IMR-90 (cell line): ENCODE results near the gene TROAP. TPM values are rescaled to one million over a fixed set of nuclear protein-coding genes. Genes with fewer than 3 reads are reported as not detected.

Experiments
- ATAC-seq: fragments of 200-7000 bp; cut with Tn5 transposase; 2 replicates; pipeline ENCODE4 v1.9.1; 2020; ENCODE audit warnings: low read depth, mild to moderate bottlenecking, moderate library complexity
- BruUV-seq: library from RNA; stranded (reverse); fragments of 400-500 nt; replicated peaks from 2 replicates; lab custom pipeline; 2021; lab: Mats Ljungman, UMichigan
- CTCF ChIA-PET: fragments of 300-600 bp; formaldehyde crosslinking; extraction: SDS; loops from one replicate; lab custom pipeline; 2021; ENCODE audit warnings: antibody characterized with exemption; lab: Yijun Ruan, JAX
- POLR2A ChIA-PET: fragments of 300-600 bp; sonication (Branson Sonifier 250); formaldehyde crosslinking; loops from one replicate; lab custom pipeline; 2022; ENCODE audit warnings: antibody characterized with exemption; ENCODE audit not compliant: unreplicated experiment; lab: Charles Lee
- DNase-seq: peaks from one replicate; pipeline ENCODE4 v3.0.0; 2013
- H2AFZ ChIP-seq: replicated peaks from 2 replicates; pipeline ENCODE3; 2013; ENCODE audit warnings: low read length, mild to moderate bottlenecking; ENCODE audit not compliant: poor library complexity
- H2AK5ac ChIP-seq: 2 replicates; pipeline ENCODE4 v1.6.1; 2013; ENCODE audit warnings: low read depth, low read length, inconsistent platforms
- H2AK9ac ChIP-seq: replicated peaks from 2 replicates; pipeline ENCODE3; 2013; ENCODE audit warnings: mild to moderate bottlenecking, low read depth, low read length, moderate library complexity; ENCODE audit not compliant: poor library complexity
- H2BK120ac ChIP-seq: 2 replicates; pipeline ENCODE4 v1.6.1; 2013; ENCODE audit warnings: low read depth, low read length, inconsistent platforms
- H2BK15ac ChIP-seq: 3 replicates; pipeline ENCODE4 v1.6.1; 2013; ENCODE audit warnings: low read depth, low read length, inconsistent platforms
- H2BK20ac ChIP-seq: 2 replicates; pipeline ENCODE4 v1.6.1; 2013; ENCODE audit warnings: low read depth, mild to moderate bottlenecking, inconsistent platforms, low read length, moderate library complexity
- H2BK5ac ChIP-seq: 2 replicates; pipeline ENCODE4 v1.6.1; 2013; ENCODE audit warnings: mild to moderate bottlenecking, low read depth, low read length, inconsistent platforms; ENCODE audit not compliant: poor library complexity, severe bottlenecking
- H3K14ac ChIP-seq: replicated peaks from 2 replicates; pipeline ENCODE4 v1.6.1; 2013; ENCODE audit warnings: low read depth, low read length, inconsistent platforms
- H3K18ac ChIP-seq: 2 replicates; pipeline ENCODE4 v1.6.1; 2013; ENCODE audit warnings: low read depth, low read length, control low read depth
- H3K23ac ChIP-seq: 2 replicates; pipeline ENCODE4 v1.6.1; 2013; ENCODE audit warnings: low read depth, low read length, inconsistent platforms
- H3K27ac ChIP-seq: 2 replicates; pipeline ENCODE4 v1.5.1; 2013; ENCODE audit warnings: mild to moderate bottlenecking, control low read depth, low read length; ENCODE audit not compliant: insufficient read depth
- H3K27me3 ChIP-seq: 2 replicates; pipeline ENCODE4 v1.6.1; 2013; ENCODE audit warnings: low read length; ENCODE audit not compliant: control insufficient read depth, insufficient read depth
- H3K36me3 ChIP-seq: 2 replicates; pipeline ENCODE4 v1.6.1; 2013; ENCODE audit warnings: low read length, mixed read lengths; ENCODE audit not compliant: control insufficient read depth, insufficient read depth
- H3K4ac ChIP-seq: 2 replicates; pipeline ENCODE4 v1.6.1; 2013; ENCODE audit warnings: low read depth, low read length, inconsistent platforms
- H3K4me1 ChIP-seq: 2 replicates; pipeline ENCODE4 v1.6.1; 2013; ENCODE audit warnings: low read length, mixed read lengths; ENCODE audit not compliant: control insufficient read depth, insufficient read depth
- H3K4me2 ChIP-seq: 2 replicates; pipeline ENCODE4 v1.6.1; 2013; ENCODE audit warnings: low read depth, mild to moderate bottlenecking, control low read depth, low read length, moderate library complexity
- H3K4me3 ChIP-seq: 2 replicates; pipeline ENCODE4 v1.5.1; 2013; ENCODE audit warnings: low read depth, mild to moderate bottlenecking, control low read depth, low read length, moderate library complexity; ENCODE audit not compliant: insufficient read depth
- H3K56ac ChIP-seq: 2 replicates; pipeline ENCODE4 v1.6.1; 2013; ENCODE audit warnings: low read length, inconsistent platforms; ENCODE audit not compliant: insufficient read depth; ENCODE audit errors: extremely low read depth
- H3K79me1 ChIP-seq, 2 experiments: 2 replicates each; pipeline ENCODE4 v1.6.1; 2013; ENCODE audit warnings: low read length in 2 of 2, inconsistent platforms in 1 of 2, low read depth in 1 of 2
- H3K9ac ChIP-seq: 2 replicates; pipeline ENCODE4 v1.6.1; 2013; ENCODE audit warnings: low read depth, low read length, control low read depth
- H3K9me1 ChIP-seq: 2 replicates; pipeline ENCODE4 v1.6.1; 2013; ENCODE audit warnings: low read length, inconsistent platforms; ENCODE audit not compliant: insufficient read depth
- H3K9me3 ChIP-seq: 2 replicates; pipeline ENCODE4 v1.6.1; 2013; ENCODE audit warnings: low read length; ENCODE audit not compliant: control insufficient read depth, insufficient read depth
- H4K20me1 ChIP-seq: 2 replicates; pipeline ENCODE4 v1.6.1; 2013; ENCODE audit warnings: low read length, inconsistent platforms; ENCODE audit not compliant: insufficient read depth
- H4K5ac ChIP-seq: 2 replicates; pipeline ENCODE4 v1.6.1; 2013; ENCODE audit warnings: mild to moderate bottlenecking, low read depth, low read length, control low read depth
- H4K8ac ChIP-seq, 2 experiments: 2 replicates each; pipeline ENCODE4 v1.6.1; 2013; ENCODE audit warnings: low read depth in 2 of 2, low read length in 2 of 2, control low read depth in 1 of 2, inconsistent platforms in 1 of 2
- H4K91ac ChIP-seq: 2 replicates; pipeline ENCODE4 v1.6.1; 2013; ENCODE audit warnings: low read depth, low read length, inconsistent platforms; ENCODE audit not compliant: insufficient read depth
- BHLHE40 ChIP-seq: fragments of 150-350 bp; IDR thresholded peaks from 2 replicates; pipeline ENCODE4 v1.6.1; 2016; ENCODE audit warnings: mild to moderate bottlenecking, low read depth, low read length
- CHD1 ChIP-seq: IDR thresholded peaks from 2 replicates; pipeline ENCODE4 v1.6.1; 2012; ENCODE audit warnings: low read depth, low read length, improper control_type of control experiment
- FOS ChIP-seq: fragments of 150-350 bp; IDR thresholded peaks from 2 replicates; pipeline ENCODE4 v1.6.1; 2016; ENCODE audit warnings: low read depth, low read length
- MAFK ChIP-seq: IDR thresholded peaks from 2 replicates; pipeline ENCODE4 v1.6.1; 2012; ENCODE audit warnings: low read depth, low read length, improper control_type of control experiment
- MAZ ChIP-seq: IDR thresholded peaks from 2 replicates; pipeline ENCODE4 v1.6.1; 2012; ENCODE audit warnings: low read depth, mild to moderate bottlenecking, low read length, improper control_type of control experiment, moderate library complexity, borderline replicate concordance
- MXI1 ChIP-seq: IDR thresholded peaks from 2 replicates; pipeline ENCODE4 v1.6.1; 2012; ENCODE audit warnings: low read depth, mild to moderate bottlenecking, low read length, moderate library complexity, borderline replicate concordance
- NFE2L2 ChIP-seq: fragments of 150-350 bp; IDR thresholded peaks from 2 replicates; pipeline ENCODE4 v1.6.1; 2016; ENCODE audit warnings: low read depth, mild to moderate bottlenecking, low read length
- POLR2A ChIP-seq: IDR thresholded peaks from 2 replicates; pipeline ENCODE4 v1.6.1; 2012; ENCODE audit warnings: mild to moderate bottlenecking, low read depth, low read length
- RAD21 ChIP-seq: IDR thresholded peaks from 2 replicates; pipeline ENCODE4 v1.6.1; 2012; ENCODE audit warnings: low read length, improper control_type of control experiment
- RCOR1 ChIP-seq: IDR thresholded peaks from 2 replicates; pipeline ENCODE4 v1.6.1; 2012; ENCODE audit warnings: mild to moderate bottlenecking, low read length, improper control_type of control experiment; ENCODE audit not compliant: insufficient replicate concordance
- RFX5 ChIP-seq: IDR thresholded peaks from 2 replicates; pipeline ENCODE4 v1.8.0; 2012; ENCODE audit warnings: low read depth, mild to moderate bottlenecking, low read length, moderate library complexity
- SMC3 ChIP-seq: fragments of 150-350 bp; IDR thresholded peaks from 2 replicates; pipeline ENCODE4 v1.6.1; 2016; ENCODE audit warnings: low read depth, mild to moderate bottlenecking, antibody characterized with exemption, low read length, moderate library complexity
- WGBS, 2 experiments: methylation state at CpG; one replicate each; pipeline versions ENCODE4 v1.1.5 to v1.1.7; 2013; ENCODE audit warnings: missing lambda C conversion rate in 2 of 2; ENCODE audit not compliant: insufficient read length in 1 of 2; ENCODE audit errors: extremely low coverage in 2 of 2; 5-methylcytosine and 5-hydroxymethylcytosine counted together
- dilution Hi-C: fragments of 300-500 bp; cut with HindIII; formaldehyde crosslinking; loops from one replicate; pipeline ENCODE4 v1.14.3; 2018; ENCODE audit warnings: low sequenced_read_pairs; ENCODE audit not compliant: unreplicated experiment
- in situ Hi-C: fragments of 300-500 bp; cut with MboI; formaldehyde crosslinking; loops from 3 replicates; pipeline ENCODE4 v1.14.3; 2019; ENCODE audit warnings: low sequenced_read_pairs, inconsistent platforms, mixed read lengths
- intact Hi-C: fragments of 100-400 bp; cut with micrococcal nuclease; formaldehyde crosslinking; loops from 2 replicates; pipeline ENCODE4 v1.10.0; 2022
- polyA plus RNA-seq, 3 experiments: library from polyadenylated mRNA; depleted of rRNA; stranded (reverse); fragments of >200 nt; gene quantifications; 2 replicates each; pipeline ENCODE4 v1.2.3, GENCODE V29; 2012; ENCODE audit warnings: low replicate concordance in 1 of 3
- total RNA-seq: library from RNA; depleted of rRNA; stranded (reverse); fragments of >200 nt; gene quantifications from 2 replicates; pipeline ENCODE4 v1.2.3, GENCODE V29; 2012
- TF ChIP-seq, protein P1 (sequence below): fragments of 150-350 bp; IDR thresholded peaks from 2 replicates; pipeline ENCODE4 v1.6.1; 2017; ENCODE audit warnings: mild to moderate bottlenecking, antibody characterized with exemption, low read length, low read depth
- TF ChIP-seq, protein P2 (sequence below): fragments of 150-350 bp; IDR thresholded peaks from 2 replicates; pipeline ENCODE4 v1.6.1; 2016; ENCODE audit warnings: low read depth, mild to moderate bottlenecking, low read length, moderate library complexity, borderline replicate concordance
- TF ChIP-seq, protein P3 (sequence below): conservative IDR thresholded peaks from 2 replicates; pipeline ENCODE4 v1.5.1; 2012; ENCODE audit warnings: mild to moderate bottlenecking, low read depth, low read length, improper control_type of control experiment

The TROAP gene
- total and polyA plus RNA-seq, 2 of the 4 experiments (the other 2 are of a cell fraction): 21.5 to 29.3 TPM

DNA sequence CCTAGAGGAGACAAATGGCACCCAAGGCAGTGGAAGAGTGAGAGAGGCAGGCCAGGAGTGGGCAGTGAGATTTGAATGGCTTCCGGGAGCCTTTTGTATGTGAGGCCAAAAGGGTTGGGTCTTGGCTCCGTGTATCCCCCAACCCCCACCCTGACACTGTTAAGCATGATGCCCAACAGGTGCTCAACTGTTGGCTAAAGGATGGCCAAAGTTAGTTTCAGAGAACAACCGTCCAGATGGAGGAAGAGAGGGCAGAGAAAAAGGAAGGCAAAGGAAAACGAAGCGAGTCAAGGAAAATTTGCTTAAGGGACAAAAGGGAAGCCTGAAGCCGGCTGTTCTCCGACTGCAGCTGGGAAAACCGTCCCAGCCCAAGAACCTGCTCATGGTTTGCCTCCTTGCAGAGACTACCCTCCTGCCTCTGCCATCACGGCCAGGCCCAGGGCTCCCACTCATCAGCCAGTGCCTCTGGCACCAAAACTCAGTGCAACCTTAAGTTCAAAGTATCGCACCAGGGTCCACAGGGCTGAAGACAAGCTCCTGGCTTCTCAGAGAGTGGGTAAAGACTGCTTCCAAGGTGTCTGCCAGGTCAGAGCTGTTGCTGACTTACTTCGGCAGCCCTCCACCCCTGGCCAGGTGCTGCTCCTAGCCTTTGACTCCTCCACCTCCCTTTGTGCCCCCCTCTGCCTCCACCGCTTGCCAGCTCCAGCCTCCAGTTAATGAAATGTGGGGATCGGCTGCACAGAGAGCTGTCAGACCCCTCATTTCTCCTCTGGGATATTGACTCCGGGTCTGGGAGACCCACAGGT is 18.1 kb downstream of the TROAP start:
- Histone ChIP-seq H2AFZ (no peak overlapping the region), H3K27ac (no peak overlapping the region), H3K23ac (peak overlapping the region; percentile 11; the same call in 1 of the 2 replicates), H3K4me2 (no peak overlapping the region), H3K79me1 (no peaks in the 10 kb centered on the region), H2BK15ac (no peak overlapping the region), H2BK20ac (no peak overlapping the region), H3K18ac (no peak overlapping the region), H2BK5ac (no peak overlapping the region), H3K27me3 (peaks cover 87% of the 10 kb centered on the region), H4K8ac (no peak overlapping the region), H2AK5ac (no peak overlapping the region), H3K36me3 (no peaks in the 10 kb centered on the region), H3K14ac (no peak overlapping the region), H3K56ac (no peak overlapping the region), H4K5ac (no peak overlapping the region), H3K9me3 (no peaks in the 10 kb centered on the region), H3K4me1 (peaks cover 8% of the 10 kb centered on the region; the same call in 1 of the 2 replicates), H2BK120ac (no peak overlapping the region), H4K20me1 (0 out of 2 replicates have a peak, but pooled peaks cover 5% of the 10 kb centered on the region), H4K91ac (no peak overlapping the region), H3K9ac (no peak overlapping the region), H3K9me1 (peaks cover 5% of the 10 kb centered on the region; the same call in 1 of the 2 replicates), H2AK9ac (no peak overlapping the region), H3K4ac (no peak overlapping the region), H3K4me3 (no peak overlapping the region)
- BruUV-seq: no TSS peak
- dilution Hi-C loops (no loop called here), in situ Hi-C loops (no loop called here), intact Hi-C loops (no loop called here)
- POLR2A ChIA-PET: no interaction called here
- WGBS, 2 experiments: 55% methylated on average over 2 of the region's 14 CpGs; no CpG with 5 or more reads in 1 of the 2 experiments
- no peak for ATAC-seq
- TF ChIP-seq, protein P1, sequence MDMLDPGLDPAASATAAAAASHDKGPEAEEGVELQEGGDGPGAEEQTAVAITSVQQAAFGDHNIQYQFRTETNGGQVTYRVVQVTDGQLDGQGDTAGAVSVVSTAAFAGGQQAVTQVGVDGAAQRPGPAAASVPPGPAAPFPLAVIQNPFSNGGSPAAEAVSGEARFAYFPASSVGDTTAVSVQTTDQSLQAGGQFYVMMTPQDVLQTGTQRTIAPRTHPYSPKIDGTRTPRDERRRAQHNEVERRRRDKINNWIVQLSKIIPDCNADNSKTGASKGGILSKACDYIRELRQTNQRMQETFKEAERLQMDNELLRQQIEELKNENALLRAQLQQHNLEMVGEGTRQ: no peak
- TF ChIP-seq RAD21 (no peak), FOS (no peak), RFX5 (no peak), MXI1 (no peak), BHLHE40 (no peak), NFE2L2 (no peak), MAFK (no peak), SMC3 (no peak), CHD1 (no peak), POLR2A (no peak), MAZ (no peak), RCOR1 (no peak)
- TF ChIP-seq, protein P2, sequence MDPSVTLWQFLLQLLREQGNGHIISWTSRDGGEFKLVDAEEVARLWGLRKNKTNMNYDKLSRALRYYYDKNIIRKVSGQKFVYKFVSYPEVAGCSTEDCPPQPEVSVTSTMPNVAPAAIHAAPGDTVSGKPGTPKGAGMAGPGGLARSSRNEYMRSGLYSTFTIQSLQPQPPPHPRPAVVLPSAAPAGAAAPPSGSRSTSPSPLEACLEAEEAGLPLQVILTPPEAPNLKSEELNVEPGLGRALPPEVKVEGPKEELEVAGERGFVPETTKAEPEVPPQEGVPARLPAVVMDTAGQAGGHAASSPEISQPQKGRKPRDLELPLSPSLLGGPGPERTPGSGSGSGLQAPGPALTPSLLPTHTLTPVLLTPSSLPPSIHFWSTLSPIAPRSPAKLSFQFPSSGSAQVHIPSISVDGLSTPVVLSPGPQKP: no peak
- TF ChIP-seq, protein P3, sequence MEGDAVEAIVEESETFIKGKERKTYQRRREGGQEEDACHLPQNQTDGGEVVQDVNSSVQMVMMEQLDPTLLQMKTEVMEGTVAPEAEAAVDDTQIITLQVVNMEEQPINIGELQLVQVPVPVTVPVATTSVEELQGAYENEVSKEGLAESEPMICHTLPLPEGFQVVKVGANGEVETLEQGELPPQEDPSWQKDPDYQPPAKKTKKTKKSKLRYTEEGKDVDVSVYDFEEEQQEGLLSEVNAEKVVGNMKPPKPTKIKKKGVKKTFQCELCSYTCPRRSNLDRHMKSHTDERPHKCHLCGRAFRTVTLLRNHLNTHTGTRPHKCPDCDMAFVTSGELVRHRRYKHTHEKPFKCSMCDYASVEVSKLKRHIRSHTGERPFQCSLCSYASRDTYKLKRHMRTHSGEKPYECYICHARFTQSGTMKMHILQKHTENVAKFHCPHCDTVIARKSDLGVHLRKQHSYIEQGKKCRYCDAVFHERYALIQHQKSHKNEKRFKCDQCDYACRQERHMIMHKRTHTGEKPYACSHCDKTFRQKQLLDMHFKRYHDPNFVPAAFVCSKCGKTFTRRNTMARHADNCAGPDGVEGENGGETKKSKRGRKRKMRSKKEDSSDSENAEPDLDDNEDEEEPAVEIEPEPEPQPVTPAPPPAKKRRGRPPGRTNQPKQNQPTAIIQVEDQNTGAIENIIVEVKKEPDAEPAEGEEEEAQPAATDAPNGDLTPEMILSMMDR: no peak
- no peak for DNase-seq
- CTCF ChIA-PET: interaction anchor here (0.6 to 2.9 kb wide), 5 partner anchors 9 to 53 kb away, joined by 3 to 24 read pairs (median 4); partner anchors contain the start of gene TROAP
